ENCODE data around the gene SLC24A4.

DNA sequence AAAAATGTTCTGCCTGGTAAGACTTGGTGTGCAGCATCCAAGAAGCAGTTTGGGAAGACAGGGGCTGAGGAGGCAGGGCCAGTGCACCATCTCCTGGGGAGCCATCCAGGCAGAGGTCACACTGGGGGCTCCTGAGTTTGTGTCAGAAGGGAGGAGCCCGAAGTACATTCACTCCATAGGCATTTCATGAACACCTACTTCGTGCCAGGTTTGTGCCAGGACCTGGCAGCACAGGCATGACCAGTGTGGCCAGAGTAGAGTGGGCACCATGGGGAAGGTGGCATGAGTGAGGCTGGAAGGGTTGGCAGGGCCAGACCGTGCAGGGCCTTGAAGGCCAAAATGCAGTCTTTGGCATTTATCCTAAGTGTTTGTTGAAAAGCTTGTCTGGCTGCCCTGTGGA lies 104.1 kb downstream of the SLC24A4 start:
- TF ChIP-seq REST (IDR thresholded peaks at IDR 0.05; ENCODE audit: borderline replicate concordance) (no peak), CTCF (IDR thresholded peaks at IDR 0.05; ENCODE audit: poor library complexity, severe bottlenecking) (no peak), EZH2 (IDR thresholded peaks at IDR 0.05; ENCODE audit: borderline replicate concordance, insufficient read depth, low read length, poor library complexity, severe bottlenecking) (no peak), RAD21 (conservative IDR thresholded peaks at IDR 0.05) (no peak), TAF1 (IDR thresholded peaks at IDR 0.05; ENCODE audit: low read depth) (no peak), MXI1 (conservative IDR thresholded peaks at IDR 0.05; ENCODE audit: poor library complexity, severe bottlenecking) (no peak), EP300 (conservative IDR thresholded peaks at IDR 0.05; ENCODE audit: poor library complexity, severe bottlenecking) (no peak)

Measured in neural cell (in vitro differentiated cells).